T-helper 2 cell (primary cell): ENCODE data around the gene APOBEC3H.

Experiments
- DNase-seq, 5 experiments: peaks; one replicate each; pipeline versions ENCODE4 v3.0.0 to v3.0.0-alpha.2; 2012 to 2022

The APOBEC3H gene

GRCh38 chr22:39135092-39135896 is 38.2 kb downstream of the APOBEC3H start:
- peak in 2 of 5 experiments; percentile 22 to 24 for DNase-seq

- DNase-seq: no peak
Measured at GRCh38 chr22:39136317-39136716, 39.3 kb downstream of the APOBEC3H start.

GRCh38 chr22:39138357-39138997 is 41.4 kb downstream of the APOBEC3H start:
- DNase-seq: no peak

GRCh38 chr22:39139933-39140332 is 42.9 kb downstream of the APOBEC3H start:
- no peak for DNase-seq

DNA sequence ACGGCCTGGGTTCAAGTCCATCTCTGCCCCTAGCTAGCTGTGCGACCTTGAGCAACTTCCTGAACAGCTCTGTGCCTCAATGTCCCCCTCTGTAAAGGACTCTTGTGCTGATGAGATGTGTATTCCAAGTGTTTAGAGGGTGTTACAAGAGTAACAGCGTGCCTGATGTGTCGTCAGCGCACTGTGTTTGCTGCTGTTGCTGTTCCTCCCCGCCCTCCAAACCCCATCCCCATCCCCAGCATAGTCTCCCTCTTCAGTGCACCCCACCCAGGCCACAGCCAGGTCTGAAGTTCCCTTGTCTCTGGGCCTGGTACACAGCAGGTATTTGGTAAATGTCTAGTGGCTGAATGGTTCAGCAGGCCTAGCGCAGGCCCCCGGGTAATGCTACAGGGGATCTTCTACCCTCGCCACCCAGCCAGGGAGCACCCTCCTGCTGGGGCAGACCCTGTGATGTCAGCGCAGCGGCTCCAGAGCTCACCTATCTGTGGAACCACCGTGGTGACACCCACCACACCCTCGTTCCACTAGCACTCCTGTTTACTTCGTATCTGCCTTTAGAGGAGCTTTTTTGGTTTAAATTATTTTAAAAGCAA is 45.1 kb downstream of the APOBEC3H start:
- DNase-seq: no peak

DNA sequence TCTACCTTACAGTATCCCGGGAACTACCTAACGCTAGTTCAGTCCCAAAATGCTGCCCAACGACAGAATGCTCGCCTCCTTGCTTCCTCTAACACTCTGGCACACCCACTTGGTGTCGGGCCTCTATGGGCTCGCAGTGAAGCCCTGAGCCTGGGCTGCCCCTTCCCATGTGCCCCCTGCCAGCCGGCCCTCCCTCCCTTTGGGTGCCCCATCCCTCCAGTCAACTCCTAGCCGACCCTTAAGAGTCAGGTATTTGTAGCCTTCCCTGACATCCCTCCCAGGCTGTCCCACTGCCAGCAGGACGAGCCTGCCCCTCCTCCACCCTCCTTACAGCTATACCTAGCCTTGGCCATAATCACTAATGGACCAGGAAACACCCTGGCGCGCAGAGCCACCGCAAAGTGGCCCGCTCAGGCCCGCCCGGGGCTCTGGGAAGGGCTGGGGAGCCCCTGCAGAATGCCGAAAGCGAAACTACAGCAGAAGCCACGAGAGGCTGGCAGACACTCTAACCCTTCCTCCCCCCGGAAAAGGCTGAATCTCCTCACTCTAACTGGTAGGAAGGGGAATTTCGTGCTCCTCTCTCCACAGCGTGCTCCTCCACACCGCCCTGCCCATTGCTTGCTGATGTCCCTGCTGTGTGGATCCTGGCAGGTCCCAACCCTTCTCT is 47.2 kb downstream of the APOBEC3H start:
- peak in 3 of 5 experiments; percentile 32 to 72 (median 69) for DNase-seq

- DNase-seq: peak in 1 of 5 experiments; percentile 18
Measured at GRCh38 chr22:39146256-39147101, 49.4 kb downstream of the APOBEC3H start.

DNA sequence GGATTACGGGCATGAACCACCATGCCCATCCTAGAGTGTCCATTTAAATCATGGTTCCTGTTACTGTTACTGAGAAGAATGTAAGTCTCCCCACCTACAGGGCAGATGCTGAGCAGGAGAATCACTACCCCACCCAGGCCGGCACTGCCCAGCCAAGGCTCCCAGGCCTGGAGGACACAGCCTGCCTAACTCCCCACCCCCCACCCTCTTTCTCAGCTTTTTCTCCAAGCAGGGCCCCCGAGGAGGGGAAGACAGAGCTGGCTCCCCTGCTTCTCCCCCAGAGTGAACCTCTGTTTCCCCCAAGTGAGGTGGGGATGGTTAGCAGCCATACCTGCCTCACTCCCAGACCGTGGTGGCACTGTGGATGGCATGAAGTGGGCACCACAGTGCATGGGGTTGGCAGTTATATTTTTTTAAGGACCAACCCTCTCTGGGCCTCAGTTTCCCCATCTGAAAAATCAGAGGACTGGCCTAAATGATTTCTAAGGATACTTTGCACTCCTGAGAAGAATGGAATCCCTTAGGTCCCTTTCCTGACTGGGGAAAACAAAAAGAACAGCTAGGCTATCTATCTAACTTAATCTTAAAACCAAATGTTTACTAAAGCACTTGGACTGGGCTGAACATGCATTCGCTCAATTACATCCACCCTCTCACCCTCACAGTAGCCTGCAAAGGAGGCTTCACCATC is 50.4 kb downstream of the APOBEC3H start:
- no peak for DNase-seq

GRCh38 chr22:39148026-39148726 is 51.1 kb downstream of the APOBEC3H start:
- DNase-seq: no peak

- peak; percentile 55 to 86 (median 69) for DNase-seq
Measured at GRCh38 chr22:39148727-39149535, 51.9 kb downstream of the APOBEC3H start.

DNA sequence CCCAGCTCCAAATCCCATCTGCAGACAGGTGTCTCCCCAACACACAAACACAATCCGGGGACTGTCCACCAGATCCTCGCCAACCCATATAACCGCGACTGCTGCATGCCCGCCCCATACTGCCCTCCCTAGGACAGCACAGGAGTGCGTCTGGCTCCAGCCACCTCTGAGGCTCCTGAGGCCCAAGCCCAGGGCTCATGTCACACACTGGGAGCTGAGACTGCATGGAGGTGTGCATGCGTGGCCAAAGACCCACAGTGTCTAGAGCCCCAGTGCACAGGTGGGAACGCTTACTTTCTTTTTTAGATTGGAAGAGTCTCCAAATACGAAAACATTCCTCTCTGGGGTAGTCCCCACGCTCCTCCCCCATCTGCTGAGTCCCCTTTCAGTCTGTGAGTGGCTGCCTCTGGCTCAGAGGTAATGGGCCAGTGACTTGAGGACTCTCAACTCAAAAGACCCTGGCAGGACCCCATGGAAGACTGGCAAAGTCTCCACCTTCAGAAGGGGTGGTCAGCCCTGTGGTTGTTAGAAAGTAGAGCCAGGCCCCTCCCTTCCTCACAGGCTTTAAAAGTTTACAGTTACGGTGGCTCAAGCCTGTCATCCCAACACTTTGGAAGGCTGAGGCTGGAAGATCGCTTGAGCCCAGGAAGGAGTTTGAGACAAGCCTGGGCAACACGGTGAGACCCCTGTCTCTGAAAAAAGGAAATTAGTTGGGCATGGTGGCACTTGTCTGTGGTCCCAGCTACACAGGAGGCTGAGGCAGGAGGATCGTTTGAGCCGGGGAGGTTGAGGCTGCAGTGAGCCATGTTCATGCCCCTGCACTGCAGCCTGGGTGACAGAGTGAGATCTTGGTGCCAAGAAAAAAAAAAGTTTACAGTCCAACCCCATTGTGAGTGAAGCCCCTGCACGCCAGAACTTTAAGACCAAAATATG is 53.1 kb downstream of the APOBEC3H start:
- no peak for DNase-seq

GRCh38 chr22:39150848-39151215 is 53.8 kb downstream of the APOBEC3H start:
- DNase-seq: no peak

DNA sequence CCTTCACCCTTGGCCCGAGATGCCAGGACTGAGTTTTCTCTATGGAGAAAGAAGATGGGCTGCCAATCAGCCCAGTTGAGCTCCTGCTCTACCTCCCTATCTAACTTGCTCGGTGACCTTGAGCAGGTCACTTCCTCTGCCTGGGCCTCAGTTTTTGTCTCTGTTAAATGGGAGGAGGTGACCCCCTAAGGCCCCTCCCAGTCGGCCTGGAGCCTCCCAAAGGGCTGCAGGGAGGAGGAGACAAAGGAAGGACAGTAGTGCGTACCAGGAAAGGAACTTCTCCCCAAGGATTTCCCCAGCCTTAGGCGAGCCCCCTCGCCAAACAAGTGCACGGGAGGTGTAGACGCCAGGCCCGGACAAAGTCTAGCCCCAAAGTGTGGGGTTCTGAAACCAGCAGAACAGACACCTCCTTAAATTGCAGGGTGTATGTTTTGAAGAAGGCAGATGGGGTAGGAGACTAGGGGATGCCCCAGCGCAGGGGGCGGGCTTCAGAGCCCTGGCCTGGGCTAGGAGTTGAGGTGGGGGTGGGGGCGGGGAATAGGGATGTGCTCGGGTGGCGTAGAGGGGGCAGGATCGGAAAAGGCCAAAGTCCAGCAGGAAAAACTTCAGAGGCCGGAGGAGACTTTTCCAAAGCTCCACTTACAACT is 54.4 kb downstream of the APOBEC3H start:
- DNase-seq: peak in 1 of 5 experiments; percentile 27

GRCh38 chr22:39152024-39152510 is 55.0 kb downstream of the APOBEC3H start:
- DNase-seq: no peak

- DNase-seq: peak; percentile 82 to 96 (median 92)
Measured at GRCh38 chr22:39152511-39153219, 55.6 kb downstream of the APOBEC3H start, which contains the start of gene CBX7. Gene CBX7 (minus strand): TSS chr22:39152680. CDS start chr22:39152444, 236 bp downstream.

DNA sequence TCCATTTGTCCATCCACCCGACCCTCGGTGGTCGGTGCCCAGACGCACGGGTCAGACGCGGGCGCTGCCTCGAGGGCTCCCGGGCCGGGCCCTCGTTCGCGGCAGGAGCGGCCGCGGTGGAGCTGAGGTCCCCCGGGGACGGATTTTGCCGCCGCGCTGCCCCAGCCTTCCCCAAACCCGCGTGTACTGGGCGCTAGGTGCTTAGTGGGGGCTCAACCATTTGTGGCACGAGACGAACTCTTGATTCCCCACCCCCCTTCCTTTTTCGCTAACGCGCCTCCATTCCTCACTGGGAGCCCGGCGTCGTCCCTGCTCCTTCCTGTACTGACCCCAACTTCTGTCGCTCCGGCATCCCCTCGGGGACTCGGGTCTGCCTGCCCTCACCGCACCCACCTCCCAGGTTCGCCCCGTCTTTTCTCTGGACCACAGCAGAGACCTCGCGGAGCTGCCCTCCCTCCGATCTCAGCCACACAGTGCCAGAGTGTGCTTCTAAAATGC is 56.2 kb downstream of the APOBEC3H start:
- DNase-seq: no peak
